HCT116 (cell line): ENCODE data around the gene MALT1.

Source experiments
- CTCF ChIP-seq, 3 experiments: fragments of 200-600 bp in 1 of 3; sonication (generic) in 1 of 3; IDR thresholded peaks in 2 of 3; conservative IDR thresholded peaks in 1 of 3; 2 replicates each; pipeline ENCODE4 v1.5.1; 2012 to 2017; ENCODE audit warnings: low read depth in 2 of 3, low read length in 2 of 3, antibody characterized with exemption in 1 of 3, borderline replicate concordance in 1 of 3, control low read depth in 1 of 3, mild to moderate bottlenecking in 1 of 3, mixed read lengths in 1 of 3, mixed run types in 1 of 3, moderate library complexity in 1 of 3; ENCODE audit not compliant: insufficient read depth in 1 of 3
- ELF1 ChIP-seq: IDR thresholded peaks from 2 replicates; pipeline ENCODE4 v1.6.1; 2012; ENCODE audit warnings: low read depth, borderline replicate concordance
- EZH2phosphoT487 ChIP-seq: fragments of 200-600 bp; IDR thresholded peaks from 2 replicates; pipeline ENCODE4 v1.6.1; 2018; ENCODE audit warnings: antibody characterized with exemption, borderline replicate concordance

GRCh38 chr18:58788470-58788869 lies 117.2 kb downstream of the MALT1 start:
- TF ChIP-seq CTCF (IDR thresholded peaks at IDR 0.05 in 2 of 3, conservative IDR thresholded peaks at IDR 0.05 in 1 of 3; ENCODE audit: borderline replicate concordance in 1 of 3, insufficient read depth in 1 of 3, low read depth in 2 of 3, low read length in 2 of 3) (no peak), EZH2phosphoT487 (no peak), ELF1 (no peak)
